Uterus (tissue), 4 donors: ENCODE measurements around the gene IQSEC2. TPM values are rescaled to one million over a fixed set of nuclear protein-coding genes. Genes with fewer than 3 reads are reported as not detected.
A peak's percentile ranks its signal among the peaks of the same experiment; 100 is the strongest.

Source experiments
- DNase-seq, 2 donors: peaks; one replicate each; pipeline ENCODE4 v3.0.0-alpha.2; 2019 to 2020
- H3K27ac ChIP-seq, 2 donors: fragments of 200-600 bp; sonication (generic); 1 replicate in 1 of 2; 2 replicates in 1 of 2; pipeline ENCODE4 v1.5.1; 2016 to 2018
- H3K27me3 ChIP-seq, 2 donors: fragments of 200-600 bp; sonication (generic); one replicate each; pipeline ENCODE4 v1.5.1; 2018 to 2019; ENCODE audit warnings: control low read depth in 1 of 2
- H3K36me3 ChIP-seq, 2 donors: fragments of 200-600 bp; sonication (generic); one replicate each; pipeline ENCODE4 v1.5.1; 2019; ENCODE audit warnings: control low read depth in 1 of 2
- H3K4me1 ChIP-seq, 2 donors: fragments of 200-600 bp; sonication (generic); one replicate each; pipeline ENCODE4 v1.5.1; 2018 to 2019; ENCODE audit warnings: control low read depth in 1 of 2
- H3K4me3 ChIP-seq, 2 donors: fragments of 200-600 bp; sonication (generic); 1 replicate in 1 of 2; 2 replicates in 1 of 2; pipeline ENCODE4 v1.5.1; 2018 to 2019; ENCODE audit warnings: mild to moderate bottlenecking in 1 of 2
- H3K9me3 ChIP-seq, 2 donors: fragments of 200-600 bp; sonication (generic); one replicate each; pipeline ENCODE4 v1.5.1; 2019; ENCODE audit warnings: control low read depth in 1 of 2
- POLR2A ChIP-seq, 2 donors: fragments of 450-650 bp; IDR thresholded peaks; one replicate each; pipeline ENCODE4 v1.6.1; 2016; ENCODE audit warnings: antibody characterized with exemption in 2 of 2, mild to moderate bottlenecking in 1 of 2, moderate library complexity in 1 of 2
- intact Hi-C: fragments of 100-400 bp; cut with DNase I; formaldehyde crosslinking; loops from one replicate; pipeline ENCODE4 v1.15.1; 2023; ENCODE audit warnings: low total_unique reads
- total RNA-seq, 4 donors: library from RNA; depleted of rRNA in 3 of 4; stranded (reverse); fragments of >200 nt in 3 of 4; gene quantifications; one replicate each; pipeline versions ENCODE4 v1.1.0 to v1.2.4, GENCODE V29; 2014 to 2023
- TF ChIP-seq, protein P1 (sequence below), 4 experiments: fragments of 200-600 bp in 2 of 4; fragments of 450-650 bp in 2 of 4; sonication (generic) in 2 of 4; IDR thresholded peaks; one replicate each; pipeline ENCODE4 v1.5.1; 2016 to 2019; ENCODE audit warnings: antibody characterized with exemption in 4 of 4, mild to moderate bottlenecking in 2 of 4, moderate library complexity in 1 of 4
- donor health status: DM: yes; HTN: yes; CAD: no.

IQSEC2 gene
- total RNA-seq, 4 donors from 2014 or later = 4.1 to 31.6 (median 8.9) TPM

DNA sequence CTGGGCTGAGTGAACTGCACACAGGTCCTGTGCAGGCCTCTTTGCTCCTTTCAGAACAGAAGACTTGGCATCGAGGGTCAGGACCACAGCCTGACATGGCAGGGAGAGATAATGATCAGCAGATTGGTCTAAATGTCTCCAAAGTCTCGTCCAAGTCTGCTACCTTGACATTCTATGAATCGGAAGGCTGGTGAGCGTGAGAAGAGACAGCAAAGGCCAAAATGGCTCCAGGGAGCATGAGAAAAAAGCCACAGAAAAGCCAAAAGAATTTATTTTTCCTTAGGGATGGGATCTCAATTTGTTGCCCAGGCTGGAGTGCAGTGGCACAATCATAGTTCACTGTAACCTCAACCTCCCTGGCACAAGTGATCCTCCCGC is 32.3 kb upstream of the IQSEC2 start:
- no peak for DNase-seq
- Histone ChIP-seq H3K9me3 (no peaks in the 10 kb centered on the region), H3K27ac (no peak overlapping the region), H3K4me1 (no peaks in the 10 kb centered on the region), H3K36me3 (no peaks in the 10 kb centered on the region), H3K27me3 (no peaks in the 10 kb centered on the region), H3K4me3 (no peak overlapping the region)
- intact Hi-C loops = loop anchor here (10.0 kb wide), 1 partner anchor 111 kb away; the partner anchor contains the start of genes RIBC1 and SMC1A
- TF ChIP-seq POLR2A (IDR thresholded peaks at IDR 0.05) = no peak
- TF ChIP-seq, protein P1, sequence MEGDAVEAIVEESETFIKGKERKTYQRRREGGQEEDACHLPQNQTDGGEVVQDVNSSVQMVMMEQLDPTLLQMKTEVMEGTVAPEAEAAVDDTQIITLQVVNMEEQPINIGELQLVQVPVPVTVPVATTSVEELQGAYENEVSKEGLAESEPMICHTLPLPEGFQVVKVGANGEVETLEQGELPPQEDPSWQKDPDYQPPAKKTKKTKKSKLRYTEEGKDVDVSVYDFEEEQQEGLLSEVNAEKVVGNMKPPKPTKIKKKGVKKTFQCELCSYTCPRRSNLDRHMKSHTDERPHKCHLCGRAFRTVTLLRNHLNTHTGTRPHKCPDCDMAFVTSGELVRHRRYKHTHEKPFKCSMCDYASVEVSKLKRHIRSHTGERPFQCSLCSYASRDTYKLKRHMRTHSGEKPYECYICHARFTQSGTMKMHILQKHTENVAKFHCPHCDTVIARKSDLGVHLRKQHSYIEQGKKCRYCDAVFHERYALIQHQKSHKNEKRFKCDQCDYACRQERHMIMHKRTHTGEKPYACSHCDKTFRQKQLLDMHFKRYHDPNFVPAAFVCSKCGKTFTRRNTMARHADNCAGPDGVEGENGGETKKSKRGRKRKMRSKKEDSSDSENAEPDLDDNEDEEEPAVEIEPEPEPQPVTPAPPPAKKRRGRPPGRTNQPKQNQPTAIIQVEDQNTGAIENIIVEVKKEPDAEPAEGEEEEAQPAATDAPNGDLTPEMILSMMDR (IDR thresholded peaks at IDR 0.05) = no peak

- no peak for TF ChIP-seq POLR2A (IDR thresholded peaks at IDR 0.05)
- TF ChIP-seq, protein P1 (IDR thresholded peaks at IDR 0.05) = peak; percentile 68 to 77 (median 72)
- Histone ChIP-seq H3K27ac (no peak overlapping the region), H3K9me3 (no peaks in the 10 kb centered on the region), H3K4me1 (no peaks in the 10 kb centered on the region), H3K4me3 (no peak overlapping the region), H3K36me3 (no peaks in the 10 kb centered on the region), H3K27me3 (no peaks in the 10 kb centered on the region)
- DNase-seq = peak; percentile 62
- intact Hi-C loops = loop anchor here (10.0 kb wide), 1 partner anchor 112 kb away; the partner anchor contains the start of genes RIBC1 and SMC1A
These were observed 31.8 kb upstream of the IQSEC2 start for GRCh38 chrX:53312946-53313727.

- Histone ChIP-seq H3K4me1 (no peaks in the 10 kb centered on the region), H3K4me3 (no peak overlapping the region), H3K27me3 (no peaks in the 10 kb centered on the region), H3K27ac (no peak overlapping the region), H3K36me3 (no peaks in the 10 kb centered on the region), H3K9me3 (no peaks in the 10 kb centered on the region)
- intact Hi-C loops = loop anchor here (10.0 kb wide), 1 partner anchor 115 kb away; the partner anchor contains the start of genes RIBC1 and SMC1A
- TF ChIP-seq POLR2A (IDR thresholded peaks at IDR 0.05) = no peak
- no peak for DNase-seq
These were observed 28.5 kb upstream of the IQSEC2 start for GRCh38 chrX:53309837-53310236.

DNA sequence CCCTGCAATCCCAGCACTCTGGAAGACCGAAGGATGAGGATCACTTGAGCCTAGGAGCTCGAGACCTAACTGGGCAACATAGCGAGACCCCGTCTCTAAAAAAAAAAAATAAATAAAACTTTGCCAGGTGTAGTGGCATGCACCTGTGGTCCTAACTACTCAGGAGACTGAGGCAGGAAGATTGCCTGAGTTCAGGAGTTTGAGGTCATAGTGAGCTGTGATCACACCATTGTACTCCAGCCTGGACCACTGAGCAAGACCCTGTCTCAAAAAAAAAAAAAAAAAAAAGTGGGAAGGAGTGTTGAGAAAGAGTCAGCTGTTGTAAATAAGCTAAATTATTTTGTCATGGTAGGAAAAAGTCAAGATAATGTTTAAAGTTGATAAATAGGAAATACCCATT is 27.5 kb upstream of the IQSEC2 start:
- H3K36me3 ChIP-seq = no peaks in the 10 kb centered on the region
- no peaks in the 10 kb centered on the region for H3K4me1 ChIP-seq
- no peak overlapping the region for H3K4me3 ChIP-seq
- no peaks in the 10 kb centered on the region for H3K9me3 ChIP-seq
- intact Hi-C loops = no loop called here
- H3K27me3 ChIP-seq = no peaks in the 10 kb centered on the region
- TF ChIP-seq, protein P1 (IDR thresholded peaks at IDR 0.05) = no peak
- no peak for TF ChIP-seq POLR2A (IDR thresholded peaks at IDR 0.05)
- no peak for DNase-seq
- no peak overlapping the region for H3K27ac ChIP-seq

GRCh38 chrX:53305996-53306937 is 24.9 kb upstream of the IQSEC2 start:
- Histone ChIP-seq H3K4me1 (no peaks in the 10 kb centered on the region), H3K9me3 (no peaks in the 10 kb centered on the region), H3K4me3 (no peak overlapping the region), H3K36me3 (no peaks in the 10 kb centered on the region), H3K27me3 (no peaks in the 10 kb centered on the region), H3K27ac (peak overlapping the region in 1 of 2 donors; percentile 22)
- TF ChIP-seq, protein P1 (IDR thresholded peaks at IDR 0.05) = no peak
- no peak for TF ChIP-seq POLR2A (IDR thresholded peaks at IDR 0.05)
- no peak for DNase-seq
- intact Hi-C loops = no loop called here
